Cerebellar cortex (tissue), 1 donor: ENCODE data around the gene MLC1.

ENCODE experiments used
- DNase-seq: peaks from one replicate; pipeline ENCODE4 v3.0.0-alpha.2; 2015; ENCODE audit warnings: low spot score

MLC1 gene

DNA sequence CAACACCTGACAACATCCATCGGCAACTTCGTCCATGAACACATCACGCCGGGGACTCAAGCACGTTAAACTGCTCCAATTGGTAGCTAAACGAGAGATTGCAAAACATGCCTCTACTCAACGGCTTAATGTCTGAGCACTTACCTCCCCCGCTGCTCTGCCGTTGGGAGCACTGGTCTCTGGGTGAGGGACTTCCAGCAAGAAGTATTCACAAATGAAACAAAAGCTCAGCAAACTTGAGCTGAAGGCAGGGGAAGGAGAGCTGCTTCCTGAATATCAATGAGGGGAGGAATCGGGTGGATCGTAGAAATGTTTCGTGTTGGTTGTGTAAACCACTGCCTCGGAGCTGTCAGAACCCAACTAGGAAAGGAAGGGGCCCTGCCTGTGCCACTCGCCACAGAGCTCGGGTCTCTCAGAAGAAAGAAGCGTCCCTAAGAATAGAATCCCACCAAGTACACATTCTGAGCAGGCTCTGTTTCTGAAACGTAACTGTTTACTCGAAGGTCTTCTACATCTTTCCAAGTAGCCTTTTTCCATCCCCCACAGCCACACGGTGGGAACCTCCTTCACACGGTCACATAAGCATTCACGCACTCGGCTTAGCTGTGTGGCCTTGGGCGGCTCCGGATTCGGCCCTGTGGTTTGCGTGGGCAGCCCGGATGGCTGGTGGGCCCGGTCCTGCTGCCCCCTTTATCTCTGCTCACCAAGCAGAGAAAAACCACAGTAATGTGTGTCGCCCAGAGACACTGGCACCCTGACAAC lies at the start of gene MLC1:
Gene MLC1, minus strand, starts transcription at position 216 of the 762 bp plus-strand sequence. CDS start 524 bp downstream, outside the sequence.
- peak; percentile 10 for DNase-seq

DNA sequence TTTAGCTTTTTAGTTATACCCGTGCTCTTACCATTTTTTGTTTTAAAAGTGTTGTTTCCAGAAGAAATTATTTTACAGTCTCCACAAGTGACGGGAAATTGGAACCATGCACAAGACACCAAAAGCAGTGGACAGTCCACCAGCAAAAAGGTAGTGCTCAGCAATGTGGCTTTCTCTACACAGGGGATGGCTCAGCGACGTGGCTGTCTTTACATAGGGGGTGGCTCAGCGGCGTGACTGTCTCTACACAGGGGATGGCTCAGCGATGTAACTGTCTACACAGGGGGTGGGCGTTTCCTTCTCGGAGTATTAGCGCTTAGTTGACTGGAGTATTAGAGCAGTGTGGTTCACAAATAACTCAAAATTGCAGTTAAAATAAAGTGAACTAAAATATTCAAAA lies 49.3 kb upstream of the MLC1 start:
- no peak for DNase-seq

DNA sequence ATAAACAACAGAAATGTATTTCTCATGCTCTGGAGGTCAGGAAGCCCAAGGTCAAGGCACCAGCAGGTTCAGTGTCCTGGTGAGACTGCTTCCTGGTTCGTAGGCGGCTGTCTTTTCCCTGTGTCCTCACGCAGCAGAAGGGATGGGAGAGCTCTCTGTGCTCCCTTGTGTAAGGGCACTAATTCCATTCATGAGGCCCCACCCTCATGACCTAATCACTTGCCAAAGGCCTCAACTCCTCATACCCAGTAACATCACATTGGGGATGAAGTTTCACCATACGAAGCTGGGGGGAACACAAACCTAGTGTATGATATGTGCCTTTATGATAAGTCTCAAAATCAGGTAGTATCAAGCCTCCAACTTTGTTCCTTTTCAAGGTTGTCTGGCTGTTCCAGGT lies 46.7 kb upstream of the MLC1 start:
- DNase-seq, result no peak

DNA sequence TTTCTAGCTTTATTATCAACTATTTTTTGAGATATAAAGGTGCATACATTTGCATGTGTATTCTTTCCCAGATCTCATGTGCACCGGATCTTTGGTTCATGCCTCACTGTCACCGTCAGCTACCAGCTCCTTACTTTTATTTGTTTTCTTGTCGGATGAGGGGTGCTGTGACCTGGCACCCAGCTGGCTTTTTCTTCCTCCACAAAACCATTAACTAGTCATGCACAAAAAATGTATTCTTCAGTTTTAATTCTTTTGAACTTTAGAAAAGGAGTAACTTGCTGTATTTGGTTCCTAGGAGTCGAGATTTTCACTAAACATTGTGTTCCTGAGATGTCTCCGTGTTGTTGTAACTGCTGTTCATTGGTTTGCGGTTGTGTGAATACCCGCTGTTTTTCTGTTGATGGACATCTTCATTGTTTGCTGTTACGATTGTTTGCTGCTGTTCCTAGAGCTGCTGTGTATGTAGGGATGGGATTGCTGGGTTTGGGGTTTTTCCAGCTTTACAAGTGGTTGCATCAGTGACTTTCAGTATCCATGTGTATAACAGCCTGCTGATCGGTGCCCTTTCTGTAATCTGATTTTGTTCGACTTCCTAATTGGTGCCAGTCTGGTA lies 44.0 kb upstream of the MLC1 start:
- no peak for DNase-seq

DNA sequence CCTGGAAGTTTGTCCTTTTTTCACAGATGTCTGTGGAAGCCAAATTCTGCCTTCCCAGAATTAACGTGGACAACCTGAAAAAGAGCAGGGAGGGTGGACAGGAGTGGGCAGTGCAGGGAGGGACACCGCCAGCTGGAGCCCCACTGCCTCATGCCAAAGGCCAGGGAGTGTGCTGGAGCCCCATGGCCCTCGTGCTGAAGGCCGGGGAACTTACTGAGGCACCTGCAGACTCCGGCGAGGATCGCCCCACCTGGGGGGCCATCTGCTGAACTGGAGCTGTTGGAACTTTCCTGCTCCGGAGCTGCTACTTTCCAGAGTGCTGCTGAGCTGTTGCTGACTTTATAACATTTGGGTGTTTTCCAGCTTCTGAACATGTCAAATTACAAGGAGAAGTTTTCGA lies 39.8 kb upstream of the MLC1 start:
- no peak for DNase-seq

DNA sequence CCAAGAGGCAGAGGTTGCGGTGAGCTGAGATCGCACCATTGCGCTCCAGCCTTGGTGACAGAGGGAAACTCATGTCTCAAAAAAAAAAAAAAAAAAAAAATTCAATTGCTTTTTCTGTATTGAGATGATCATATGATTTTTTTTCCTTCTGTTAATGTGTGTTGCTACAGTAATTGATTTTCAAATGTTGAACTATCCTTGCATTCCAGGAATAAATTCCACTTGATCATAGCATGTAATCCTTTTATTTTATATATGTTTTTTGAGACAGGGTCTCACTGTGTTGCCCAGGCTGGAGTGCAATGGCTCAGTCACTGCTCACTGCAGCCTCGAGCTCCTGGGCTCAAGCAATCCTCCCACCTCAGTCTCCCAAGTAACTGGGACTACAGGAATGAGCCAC lies 37.9 kb upstream of the MLC1 start:
- no peak for DNase-seq

DNA sequence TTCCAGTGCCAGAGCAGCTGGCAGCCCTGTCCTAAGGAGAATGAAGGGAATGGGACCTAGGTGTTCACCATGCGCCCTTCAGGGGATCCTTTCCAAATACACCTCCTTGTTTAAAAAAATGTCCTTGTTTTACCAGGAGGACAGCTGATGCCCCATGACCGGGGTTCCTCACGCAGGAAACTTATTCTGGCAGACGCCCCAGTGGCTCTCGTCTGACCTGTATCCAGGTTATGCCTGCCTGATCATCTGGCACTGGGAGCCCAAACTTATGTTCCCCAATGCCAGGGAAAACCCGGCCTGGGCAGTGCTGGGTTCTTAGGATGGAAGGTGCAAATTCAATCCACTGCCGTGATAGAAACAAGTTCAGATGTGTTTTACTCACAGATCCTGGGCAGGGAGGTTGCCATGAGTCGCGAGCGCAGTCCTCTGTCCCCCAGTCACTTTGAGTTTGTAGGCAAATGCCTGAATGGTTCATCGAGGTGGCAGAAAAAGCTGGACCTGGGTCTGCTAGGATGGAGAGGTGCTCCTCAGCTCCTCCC lies 36.0 kb upstream of the MLC1 start:
- DNase-seq, result no peak

DNA sequence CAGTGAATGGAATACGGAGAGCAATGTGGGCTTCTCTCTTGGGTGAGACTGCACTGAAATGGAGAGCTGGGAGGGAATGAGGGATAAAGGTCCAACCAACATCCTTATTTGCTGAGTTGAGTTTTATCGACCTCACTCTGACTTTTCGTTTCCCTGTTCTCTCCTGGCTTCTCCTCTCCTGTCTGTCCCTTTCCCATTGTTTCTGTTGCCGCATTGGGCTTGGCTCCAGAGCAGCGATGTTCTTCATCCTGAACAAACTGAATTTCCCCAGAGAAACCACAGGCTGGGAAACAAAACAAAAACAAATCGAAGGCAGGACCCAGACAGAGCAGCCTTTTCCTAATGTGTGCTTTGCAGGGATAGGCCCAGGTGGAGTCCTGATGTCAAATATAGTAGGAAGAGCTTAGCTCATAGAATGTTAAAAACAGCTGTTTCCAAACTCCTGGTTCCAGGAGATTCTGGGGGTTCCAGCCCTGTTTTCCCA lies 34.6 kb upstream of the MLC1 start:
- DNase-seq, result no peak

DNA sequence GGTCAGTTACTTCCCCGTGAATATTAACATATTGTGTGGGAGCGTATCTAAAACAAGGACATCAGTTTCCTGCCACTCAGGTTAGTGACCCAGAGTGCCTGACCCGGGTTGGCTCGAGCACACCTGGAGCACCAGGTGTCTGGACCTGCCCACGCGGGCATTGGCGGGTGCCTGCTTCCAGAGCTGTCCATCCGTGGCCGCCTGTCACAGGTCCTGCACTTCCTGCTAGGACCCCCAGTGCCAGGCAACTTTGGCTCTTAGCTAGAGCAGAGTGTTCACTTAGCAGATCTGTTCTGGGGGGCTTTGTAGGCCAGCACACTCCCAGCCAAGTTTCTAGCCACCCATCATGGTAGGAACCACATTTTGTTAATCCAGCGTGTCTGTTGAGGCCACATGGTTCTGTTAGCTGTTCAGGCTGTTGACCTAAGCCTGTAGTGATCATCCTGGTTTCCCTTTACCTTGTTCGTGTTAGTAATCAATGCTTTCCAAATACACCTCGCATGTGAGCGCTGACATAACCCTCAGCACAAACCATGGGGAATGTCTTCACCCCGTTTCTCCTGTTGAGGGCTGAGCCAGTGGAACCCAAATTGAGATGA lies 34.0 kb upstream of the MLC1 start:
- DNase-seq, result no peak

DNA sequence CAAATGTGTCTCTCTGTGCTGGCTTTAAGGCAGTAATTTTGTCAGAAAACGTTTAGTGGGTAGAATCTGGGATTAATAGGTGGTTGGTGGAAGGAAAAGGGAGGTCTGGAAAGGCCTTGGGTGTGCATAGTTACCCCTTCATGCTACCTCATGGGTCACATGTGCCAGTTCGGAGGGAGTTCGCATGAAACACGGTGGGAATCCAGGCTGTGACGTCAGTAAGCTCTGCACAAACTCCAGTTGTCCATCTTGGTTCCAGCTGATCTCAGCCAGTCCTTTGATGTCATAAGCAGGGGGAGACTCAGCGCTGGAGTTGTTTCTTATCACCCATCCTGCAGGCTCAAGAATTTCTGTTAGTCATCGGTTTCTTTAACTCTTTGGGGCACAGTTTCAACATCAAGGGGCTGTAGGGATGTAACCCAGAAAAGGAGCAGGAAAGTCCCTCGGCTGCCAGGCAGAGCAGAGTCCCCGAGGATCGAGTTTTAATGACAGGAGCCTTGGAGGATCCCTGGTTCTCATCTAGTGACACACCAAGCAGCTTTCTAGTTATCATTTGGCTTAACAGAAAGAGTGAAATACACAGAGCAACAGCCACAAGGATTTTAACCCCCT lies 33.4 kb upstream of the MLC1 start:
- DNase-seq, result no peak

DNA sequence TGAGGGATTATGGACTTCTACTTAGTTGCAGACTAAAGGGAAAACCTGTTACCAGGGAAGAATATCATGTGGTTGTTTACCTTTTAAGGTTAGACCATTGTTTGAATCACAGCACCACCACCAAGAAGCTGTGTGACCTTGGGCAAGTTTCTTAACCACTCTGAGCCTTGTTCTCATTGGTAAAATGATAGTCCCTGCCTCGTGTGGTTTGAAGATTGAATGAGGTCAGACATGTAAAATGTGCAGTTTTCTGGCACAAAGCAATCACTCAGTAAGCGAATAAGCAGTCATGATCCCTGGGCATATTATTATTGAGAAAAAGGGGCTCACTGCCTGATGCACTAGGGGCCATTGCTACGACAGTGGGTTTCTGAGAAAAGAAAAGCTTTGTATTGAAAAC lies 32.9 kb upstream of the MLC1 start:
- no peak for DNase-seq

DNA sequence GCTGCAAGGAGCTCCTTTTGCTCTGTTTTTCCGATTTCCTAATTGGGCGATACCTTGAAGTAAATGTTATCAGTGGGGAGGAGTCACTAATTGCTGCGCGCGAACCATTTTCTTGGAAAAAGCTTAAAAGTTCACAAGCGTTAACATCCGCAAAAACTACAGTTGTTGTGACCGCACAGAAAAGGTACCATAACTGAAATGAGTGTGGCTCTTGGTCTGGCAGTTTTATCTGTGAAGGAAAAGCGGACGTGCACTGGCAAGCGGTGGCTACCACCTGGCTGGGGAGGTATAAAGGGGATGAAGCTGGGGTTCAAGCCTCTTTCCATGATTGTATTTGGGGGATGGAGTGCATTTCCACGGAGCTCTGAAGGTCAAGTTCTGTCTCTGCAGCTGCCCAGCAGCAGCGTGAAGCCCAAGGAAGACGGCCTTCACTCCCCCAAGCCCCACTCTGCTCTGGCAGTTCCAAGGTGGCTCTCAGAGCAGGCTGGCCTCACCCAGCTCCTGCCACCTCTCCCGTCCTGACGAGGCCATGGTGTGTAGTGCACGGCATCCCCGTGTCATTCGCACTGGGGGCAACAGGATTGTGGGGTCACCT lies 32.0 kb upstream of the MLC1 start:
- DNase-seq, result no peak

DNA sequence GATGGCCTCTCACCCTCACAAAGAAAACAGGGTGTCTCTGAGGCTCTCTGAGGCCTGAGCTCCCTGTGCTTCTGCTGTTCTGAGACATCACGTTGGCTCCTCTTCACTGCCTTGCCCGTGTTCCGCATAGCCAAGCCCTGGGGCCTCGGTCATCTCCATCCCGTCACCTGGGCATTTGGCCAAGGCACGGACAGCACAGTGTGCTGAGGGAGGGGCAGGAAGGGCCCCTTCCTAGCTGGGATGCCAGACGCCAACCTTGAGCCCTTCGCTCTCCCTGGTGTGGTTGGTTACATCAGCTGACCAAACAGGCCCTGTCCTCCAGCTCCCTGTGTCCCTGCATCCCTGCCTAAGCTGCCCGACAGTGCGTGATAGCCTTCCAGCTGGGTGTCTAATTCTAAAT lies 30.5 kb upstream of the MLC1 start:
- no peak for DNase-seq

DNA sequence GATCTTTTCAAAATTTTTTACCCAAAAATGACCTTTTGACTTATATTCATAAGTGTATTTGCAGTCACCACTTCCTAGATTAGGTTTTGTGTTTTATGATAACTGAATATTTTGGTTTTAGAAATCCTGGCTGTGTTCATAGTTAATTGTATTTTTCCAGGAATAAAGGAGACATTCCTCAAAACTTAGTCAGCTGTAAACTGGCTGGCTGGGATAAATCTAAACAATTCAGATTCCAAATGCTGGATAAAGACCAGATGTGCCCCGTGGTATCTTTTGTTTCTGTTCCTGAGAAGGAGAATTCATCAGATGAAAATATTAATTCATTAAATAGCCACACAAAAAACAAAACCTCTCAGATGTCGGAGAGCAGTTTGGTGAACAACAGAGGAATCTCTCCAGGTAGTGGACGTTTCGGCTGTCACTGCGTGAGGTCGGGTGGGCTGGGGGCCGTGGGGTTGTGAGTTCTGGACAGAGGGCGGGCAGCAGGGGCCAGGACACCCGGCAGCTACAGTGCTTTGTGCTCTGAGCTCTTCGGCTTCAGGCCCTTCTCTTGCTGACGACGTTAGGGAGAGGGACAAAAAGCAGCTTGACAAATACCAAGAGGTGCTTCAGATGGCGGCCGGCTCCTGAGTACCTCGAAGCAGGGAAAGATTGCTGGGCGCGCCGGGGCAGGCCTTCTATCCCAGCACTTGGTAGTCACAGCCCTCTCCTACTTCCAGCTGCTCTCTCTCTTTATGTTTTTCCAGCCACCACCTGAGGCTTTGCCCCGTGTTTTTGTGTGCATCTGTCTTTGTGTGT lies 29.2 kb upstream of the MLC1 start:
- DNase-seq, result no peak

DNA sequence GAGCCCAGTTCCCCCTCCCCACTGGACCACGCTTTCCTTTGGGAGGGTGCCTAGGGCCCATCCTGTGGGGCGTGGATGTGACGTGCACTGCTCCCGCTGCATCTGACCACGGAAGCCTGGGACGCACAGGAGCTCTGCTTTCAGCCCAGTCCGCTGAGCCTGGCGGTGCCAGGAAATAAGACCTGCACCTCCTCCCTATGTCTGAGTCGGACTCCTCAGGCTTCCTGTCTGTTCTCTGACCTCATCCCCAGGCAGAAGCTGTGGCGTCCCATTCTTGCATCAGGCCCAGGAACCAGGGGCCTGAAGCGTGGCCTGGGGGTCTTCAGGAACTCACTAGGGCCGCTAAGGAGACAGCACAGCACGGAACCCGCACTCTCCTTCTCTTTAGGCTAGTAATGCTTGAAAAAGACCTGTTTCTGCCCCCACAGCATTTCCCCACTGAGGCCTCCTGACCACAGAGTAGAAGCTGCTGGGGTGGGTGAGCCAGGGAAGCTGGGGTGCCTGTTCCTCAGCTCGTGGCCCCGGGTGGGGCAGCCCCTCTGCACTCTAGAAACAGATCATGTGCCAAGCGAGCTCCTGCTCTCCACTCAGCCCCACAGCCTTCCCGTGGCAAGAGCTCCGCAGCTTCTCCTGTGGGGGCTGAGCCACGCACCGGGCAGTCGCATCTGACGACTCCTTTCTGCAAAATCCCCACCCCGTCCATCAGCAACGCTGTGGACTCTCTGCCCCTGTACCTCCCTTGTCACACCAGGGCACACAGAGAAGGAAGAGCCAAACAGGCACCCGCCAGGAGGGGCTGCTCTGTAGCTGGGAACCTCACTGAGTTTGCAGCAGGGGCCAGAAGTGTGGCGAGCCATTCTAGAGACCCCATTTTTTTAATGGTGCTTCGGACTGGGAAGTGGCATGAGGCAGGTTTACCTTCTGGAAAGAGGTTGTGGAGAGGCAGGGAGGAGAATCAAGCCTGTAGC lies 27.2 kb upstream of the MLC1 start:
- no peak for DNase-seq

DNA sequence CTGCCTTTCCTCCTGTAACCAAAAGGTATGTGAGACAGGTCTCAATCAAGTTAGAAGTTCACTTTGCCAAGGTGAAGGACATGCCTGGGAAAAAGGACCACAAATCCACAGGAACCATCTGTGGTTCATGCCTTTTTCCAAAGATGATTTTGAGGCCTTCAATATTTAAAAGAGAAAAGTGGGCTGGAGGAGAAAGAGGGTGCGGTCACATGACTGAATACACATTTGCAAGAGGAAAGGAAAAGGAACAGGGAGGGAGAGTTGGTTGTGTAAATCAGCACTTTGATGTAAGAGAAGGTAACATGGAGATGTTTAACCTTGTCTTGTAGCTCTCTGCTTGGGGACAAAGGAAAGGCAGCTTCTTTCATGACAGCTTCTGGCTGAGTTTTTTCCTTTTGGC lies 25.8 kb upstream of the MLC1 start:
- no peak for DNase-seq

DNA sequence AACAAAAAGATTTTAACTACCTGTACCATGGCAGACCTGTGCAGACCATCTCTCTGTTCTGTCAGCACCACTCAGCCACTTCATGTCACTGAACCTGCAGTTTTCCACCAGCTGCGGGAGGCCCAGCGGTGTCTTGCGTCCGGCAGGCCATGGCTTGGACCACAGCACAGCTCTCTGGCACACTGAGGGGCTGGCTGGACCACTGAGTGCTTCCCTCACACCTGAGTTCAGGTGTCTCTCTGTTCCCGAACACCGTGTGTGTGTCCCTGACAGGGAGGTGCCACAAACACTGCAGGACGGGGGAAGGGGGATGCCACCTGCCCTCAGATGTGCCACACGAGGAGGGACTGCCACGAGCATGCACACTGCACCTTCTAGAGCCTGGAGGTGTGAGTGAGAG lies 22.3 kb upstream of the MLC1 start:
- no peak for DNase-seq

DNA sequence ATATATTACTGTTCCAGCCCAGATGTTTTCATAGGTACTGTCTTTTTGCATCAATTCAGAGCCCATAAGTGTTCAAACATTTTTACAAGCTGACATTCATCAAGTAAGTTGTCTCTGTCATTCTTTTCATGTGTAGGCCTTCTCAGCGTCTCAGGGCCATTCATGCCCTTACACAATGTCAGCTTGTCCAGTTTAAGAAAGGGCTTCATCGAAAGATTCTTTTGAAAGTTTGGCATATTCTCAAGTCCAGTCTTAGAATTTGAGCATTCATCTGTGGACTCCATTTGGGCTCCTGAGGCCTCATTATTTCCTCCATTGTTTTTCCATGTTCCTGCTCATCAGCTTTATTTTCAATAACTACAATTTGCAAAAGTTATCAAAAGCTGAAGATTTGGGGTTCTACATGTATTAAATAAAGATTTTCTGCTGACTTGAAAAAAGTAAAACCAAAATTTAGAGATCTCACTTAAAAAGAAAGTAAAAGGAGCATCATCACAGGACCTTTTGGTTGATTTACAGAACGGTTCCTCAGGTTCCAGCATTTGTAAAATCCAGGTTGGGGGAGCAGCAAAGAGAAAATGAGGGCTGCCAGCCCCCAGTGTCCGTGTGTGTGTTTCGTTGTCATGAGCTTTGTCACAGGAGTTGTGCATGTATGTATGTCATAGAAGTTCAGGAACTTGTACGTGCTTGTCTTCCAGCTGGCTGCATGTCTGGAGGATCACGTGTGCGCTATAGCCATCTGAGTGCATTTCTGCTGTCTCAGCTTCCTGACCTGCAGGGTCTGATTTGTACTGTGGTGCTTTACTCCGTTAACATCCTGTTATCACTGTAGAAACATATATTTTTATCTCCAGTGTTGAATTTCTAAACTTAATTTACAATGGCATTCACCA lies 20.2 kb upstream of the MLC1 start:
- DNase-seq, result no peak

DNA sequence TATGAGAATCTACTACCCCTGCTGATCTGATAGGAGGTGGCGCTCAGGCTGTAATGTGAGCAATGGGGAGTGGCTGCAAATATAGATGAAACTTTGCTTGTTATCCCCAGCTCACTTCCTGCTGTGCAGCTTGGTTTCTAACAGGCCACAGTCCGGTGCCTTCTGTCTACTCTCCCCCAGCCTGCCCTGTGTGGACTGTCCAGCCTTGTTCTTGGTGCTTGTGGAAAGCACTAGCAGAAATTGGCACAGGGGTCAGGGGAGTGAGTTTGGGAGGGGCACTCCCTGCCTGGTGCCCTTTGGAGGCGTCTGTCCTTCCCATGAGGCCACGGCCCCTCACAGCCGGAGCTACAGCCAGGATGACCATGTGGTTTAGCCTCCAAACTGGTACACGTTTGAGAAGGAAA lies 18.9 kb upstream of the MLC1 start:
- DNase-seq, result no peak
